ENCODE results near the gene PLXND1.

Gene PLXND1

DNA sequence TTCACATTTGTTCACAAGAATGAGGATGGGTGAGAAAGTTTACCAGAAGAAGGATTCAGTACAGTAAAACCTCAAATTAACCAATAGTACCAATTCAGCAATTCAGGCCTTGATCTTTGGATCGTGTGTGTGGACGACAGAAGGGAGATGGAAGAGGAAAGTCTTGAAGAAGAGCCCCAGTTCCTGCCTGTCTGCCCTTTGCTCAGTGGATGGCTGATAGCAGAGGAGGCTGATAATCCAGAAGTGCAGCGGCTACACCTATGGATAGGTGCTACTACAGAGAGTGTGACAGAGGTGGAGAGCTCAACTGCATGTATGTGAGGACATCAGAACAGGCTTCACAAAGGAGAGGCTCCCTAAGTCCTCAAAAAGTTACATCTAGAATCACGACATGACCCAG lies 29.2 kb upstream of the PLXND1 start:
- POLR2A ChIA-PET = no interaction called here
- DNase-seq (ENCODE audit: extremely low spot score) = no peak
- CTCF ChIA-PET = interaction anchor here (0.8 to 1.6 kb wide), 6 partner anchors 12 to 306 kb away, joined by 3 to 5 read pairs (median 3); no protein-coding TSS in a partner anchor
- TF ChIP-seq, protein P1, sequence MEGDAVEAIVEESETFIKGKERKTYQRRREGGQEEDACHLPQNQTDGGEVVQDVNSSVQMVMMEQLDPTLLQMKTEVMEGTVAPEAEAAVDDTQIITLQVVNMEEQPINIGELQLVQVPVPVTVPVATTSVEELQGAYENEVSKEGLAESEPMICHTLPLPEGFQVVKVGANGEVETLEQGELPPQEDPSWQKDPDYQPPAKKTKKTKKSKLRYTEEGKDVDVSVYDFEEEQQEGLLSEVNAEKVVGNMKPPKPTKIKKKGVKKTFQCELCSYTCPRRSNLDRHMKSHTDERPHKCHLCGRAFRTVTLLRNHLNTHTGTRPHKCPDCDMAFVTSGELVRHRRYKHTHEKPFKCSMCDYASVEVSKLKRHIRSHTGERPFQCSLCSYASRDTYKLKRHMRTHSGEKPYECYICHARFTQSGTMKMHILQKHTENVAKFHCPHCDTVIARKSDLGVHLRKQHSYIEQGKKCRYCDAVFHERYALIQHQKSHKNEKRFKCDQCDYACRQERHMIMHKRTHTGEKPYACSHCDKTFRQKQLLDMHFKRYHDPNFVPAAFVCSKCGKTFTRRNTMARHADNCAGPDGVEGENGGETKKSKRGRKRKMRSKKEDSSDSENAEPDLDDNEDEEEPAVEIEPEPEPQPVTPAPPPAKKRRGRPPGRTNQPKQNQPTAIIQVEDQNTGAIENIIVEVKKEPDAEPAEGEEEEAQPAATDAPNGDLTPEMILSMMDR (IDR thresholded peaks at IDR 0.05; ENCODE audit: control extremely low read depth, extremely low read depth, low read depth, missing control alignments) = no peak

DNA sequence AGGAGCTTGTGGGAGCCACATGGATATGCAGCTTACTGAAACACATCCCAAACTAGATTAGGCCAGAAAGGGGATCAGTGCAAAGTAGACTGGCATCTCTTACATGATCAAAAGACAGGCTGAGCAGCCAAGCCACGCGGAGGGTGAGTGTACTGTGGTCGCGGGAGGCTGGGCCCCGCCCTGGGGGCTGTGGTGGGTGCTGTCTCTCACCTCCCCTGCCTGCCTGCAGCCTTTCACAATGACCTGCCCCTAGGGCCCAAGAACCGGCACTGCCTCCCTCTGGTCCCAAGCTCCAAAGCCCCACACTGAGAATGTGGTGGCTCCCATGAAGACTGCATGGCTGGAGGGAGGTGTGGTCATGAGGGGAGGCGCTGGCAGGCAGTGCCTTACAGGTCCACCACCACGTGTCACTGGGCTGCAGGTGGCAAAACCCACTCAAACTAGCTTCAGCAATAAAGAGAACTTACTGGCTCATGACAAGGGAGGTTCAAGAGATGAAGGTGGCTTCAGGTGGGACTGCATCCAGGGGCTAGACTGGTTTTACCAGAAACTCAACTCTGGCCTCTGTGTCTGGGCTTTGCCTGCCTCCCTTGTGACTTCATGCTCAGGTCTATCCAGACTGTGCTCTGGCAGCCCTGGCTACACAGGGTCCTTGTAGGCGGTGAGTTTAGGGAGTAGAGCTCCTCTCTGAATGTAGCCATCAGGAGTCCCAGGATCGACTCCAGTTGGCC lies 27.4 kb upstream of the PLXND1 start:
- ChIA-PET POLR2A (no interaction called here), CTCF (interaction anchor here (1.6 kb wide), 1 partner anchor 16 kb away, joined by 5 read pairs; no protein-coding TSS in a partner anchor)
- TF ChIP-seq, protein P1 (IDR thresholded peaks at IDR 0.05; ENCODE audit: control extremely low read depth, extremely low read depth, low read depth, missing control alignments) = no peak
- DNase-seq (ENCODE audit: extremely low spot score) = no peak

DNA sequence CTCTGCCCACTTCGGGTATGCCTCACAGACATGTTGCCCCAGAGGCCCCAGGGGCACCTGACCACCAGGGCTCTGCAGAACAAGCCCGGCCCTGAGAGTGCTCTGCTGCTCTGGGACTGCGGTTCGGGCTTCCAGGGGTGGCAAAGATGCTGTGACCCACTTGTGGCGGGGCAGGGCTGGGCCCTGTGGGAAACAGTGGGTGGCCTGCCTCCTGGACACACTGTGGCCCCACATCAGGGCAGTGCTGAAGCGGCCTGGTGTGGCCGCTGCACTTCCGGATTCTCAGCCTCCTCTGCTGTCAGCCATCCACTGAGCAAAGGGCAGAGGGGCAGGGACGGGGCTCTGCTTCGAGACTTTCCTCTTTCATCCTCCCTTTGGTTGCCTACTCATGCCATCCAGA lies 26.5 kb upstream of the PLXND1 start:
- TF ChIP-seq, protein P1 (IDR thresholded peaks at IDR 0.05; ENCODE audit: control extremely low read depth, extremely low read depth, low read depth, missing control alignments) = no peak
- POLR2A ChIA-PET = no interaction called here
- CTCF ChIA-PET = interaction anchor here (1.0 to 1.6 kb wide), 2 partner anchors 13 to 196 kb away, joined by 3 read pairs; no protein-coding TSS in a partner anchor
- DNase-seq (ENCODE audit: extremely low spot score) = no peak

DNA sequence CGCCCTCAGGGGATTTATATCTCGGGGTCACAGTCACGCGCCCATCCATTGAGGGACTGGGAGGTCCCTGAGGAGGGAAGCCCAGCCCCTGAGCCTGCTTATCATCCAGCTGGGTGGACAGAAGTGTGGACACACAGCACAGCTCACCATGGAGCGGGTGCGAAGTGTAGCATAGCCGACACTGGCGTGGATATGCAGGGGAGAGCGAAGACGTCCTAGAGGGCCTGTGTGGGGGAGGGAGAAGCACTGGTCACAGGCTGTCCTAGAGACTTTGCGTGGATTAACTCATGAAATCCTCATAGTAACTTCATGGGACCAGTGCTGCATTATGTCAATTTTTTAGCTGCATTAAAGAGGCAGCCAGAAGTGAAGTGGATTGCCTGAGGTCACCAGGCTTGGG lies 26.1 kb upstream of the PLXND1 start:
- DNase-seq (ENCODE audit: extremely low spot score) = no peak
- CTCF ChIA-PET = interaction anchor here (1.0 to 1.6 kb wide), 2 partner anchors 13 to 197 kb away, joined by 3 read pairs; no protein-coding TSS in a partner anchor
- POLR2A ChIA-PET = no interaction called here

DNA sequence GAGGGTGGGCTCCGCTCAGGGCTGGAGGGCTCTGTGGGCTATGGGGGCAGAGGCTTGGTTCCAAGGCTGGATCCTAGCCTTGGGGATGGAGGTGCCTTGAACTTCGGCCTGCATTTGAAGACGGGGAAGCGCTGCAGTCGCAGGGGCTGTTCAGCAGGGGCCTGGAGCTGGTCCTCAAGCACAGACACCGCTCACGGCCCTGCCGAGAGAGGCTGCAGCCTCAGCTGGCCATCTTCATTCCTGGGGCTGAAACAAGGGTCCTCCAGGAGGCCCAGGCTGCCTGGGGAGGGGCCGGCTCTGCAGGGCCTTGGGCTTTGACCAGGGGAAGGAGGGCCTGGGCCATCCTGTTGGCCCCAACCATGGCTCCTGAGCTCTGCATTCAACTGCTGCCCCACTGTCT lies 25.6 kb upstream of the PLXND1 start:
- TF ChIP-seq, protein P1 (IDR thresholded peaks at IDR 0.05; ENCODE audit: control extremely low read depth, extremely low read depth, low read depth, missing control alignments) = no peak
- DNase-seq (ENCODE audit: extremely low spot score) = no peak
- ChIA-PET CTCF (interaction anchor here (1.0 to 1.6 kb wide), 2 partner anchors 14 to 197 kb away, joined by 3 read pairs; no protein-coding TSS in a partner anchor), POLR2A (no interaction called here)

More for the DNA sequence above, 26.1 kb upstream of the PLXND1 start:
- TF ChIP-seq, protein P1 (IDR thresholded peaks at IDR 0.05; ENCODE audit: control extremely low read depth, extremely low read depth, low read depth, missing control alignments) = no peak

DNA sequence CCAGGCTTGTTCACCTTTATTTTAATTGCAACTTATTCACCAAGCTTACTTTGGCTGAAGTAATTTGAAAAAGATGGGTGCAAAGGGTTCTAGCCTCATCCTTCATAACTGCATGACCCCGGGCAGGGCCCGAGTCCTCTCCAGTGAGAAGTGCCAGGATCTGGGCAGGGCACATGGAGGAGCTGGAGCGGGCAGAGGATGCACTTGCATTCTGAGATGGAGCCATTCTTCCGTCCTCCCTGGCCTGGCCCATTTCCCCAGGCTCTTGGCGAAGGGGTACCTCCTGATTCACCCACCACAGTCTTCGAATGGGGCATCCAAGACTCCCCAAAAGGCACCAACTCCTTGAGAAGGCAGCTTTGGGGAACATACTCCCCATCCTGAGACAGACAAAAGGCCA lies 22.5 kb upstream of the PLXND1 start:
- POLR2A ChIA-PET = no interaction called here
- DNase-seq (ENCODE audit: extremely low spot score) = no peak
- TF ChIP-seq, protein P1 (IDR thresholded peaks at IDR 0.05; ENCODE audit: control extremely low read depth, extremely low read depth, low read depth, missing control alignments) = no peak
- CTCF ChIA-PET = interaction anchor here (0.9 to 2.6 kb wide), 10 partner anchors 9 to 322 kb away, joined by 3 to 18 read pairs (median 4); no protein-coding TSS in a partner anchor
